GM23338 (cell line): ENCODE data around the gene PAX9. TPM values are rescaled to one million over a fixed set of nuclear protein-coding genes. Genes with fewer than 3 reads are reported as not detected.
A peak's percentile ranks its signal among the peaks of the same experiment; 100 is the strongest.

ENCODE experiments used
- ATAC-seq: fragments of 200-7000 bp; cut with Tn5 transposase; 3 replicates; pipeline ENCODE4 v1.9.1; 2020
- DNase-seq: peaks from one replicate; pipeline ENCODE4 v3.0.0-alpha.2; 2015; ENCODE audit warnings: low spot score
- H2AFZ ChIP-seq: fragments of 200-600 bp; sonication (generic); 2 replicates; pipeline ENCODE4 v1.8.0; 2016; ENCODE audit warnings: antibody characterized with exemption, mild to moderate bottlenecking, moderate library complexity
- H3F3A ChIP-seq: fragments of 200-600 bp; sonication (generic); replicated peaks from 2 replicates; pipeline ENCODE4 v1.8.0; 2017; ENCODE audit warnings: antibody characterized with exemption, mixed run types, low read depth
- H3K27ac ChIP-seq: fragments of 200-600 bp; sonication (generic); 2 replicates; pipeline ENCODE4 v1.6.1; 2016; ENCODE audit warnings: low read depth
- H3K27me3 ChIP-seq: fragments of 200-600 bp; sonication (generic); 2 replicates; pipeline ENCODE4 v1.8.0; 2016; ENCODE audit warnings: mild to moderate bottlenecking, mixed run types, moderate library complexity; ENCODE audit not compliant: insufficient read depth
- H3K36me3 ChIP-seq: fragments of 200-600 bp; sonication (generic); 2 replicates; pipeline ENCODE4 v1.8.0; 2016; ENCODE audit warnings: mild to moderate bottlenecking; ENCODE audit not compliant: insufficient read depth
- H3K4me1 ChIP-seq: fragments of 200-600 bp; sonication (generic); 2 replicates; pipeline ENCODE4 v1.8.0; 2016; ENCODE audit warnings: mild to moderate bottlenecking, moderate library complexity; ENCODE audit not compliant: insufficient read depth
- H3K4me2 ChIP-seq: fragments of 200-600 bp; sonication (generic); 2 replicates; pipeline ENCODE4 v1.7.1; 2017; ENCODE audit warnings: mixed run types
- H3K4me3 ChIP-seq: fragments of 200-600 bp; sonication (generic); 2 replicates; pipeline ENCODE4 v1.6.1; 2016; ENCODE audit warnings: mixed run types
- H3K79me2 ChIP-seq: fragments of 200-600 bp; sonication (generic); replicated peaks from 2 replicates; pipeline ENCODE4 v1.8.0; 2017; ENCODE audit warnings: mild to moderate bottlenecking; ENCODE audit not compliant: insufficient read depth
- H3K9me2 ChIP-seq: fragments of 200-600 bp; sonication (generic); 2 replicates; pipeline ENCODE4 v1.8.0; 2017; ENCODE audit not compliant: insufficient read depth
- H4K20me1 ChIP-seq: fragments of 200-600 bp; sonication (generic); replicated peaks from 2 replicates; pipeline ENCODE4 v1.8.0; 2017; ENCODE audit warnings: mild to moderate bottlenecking; ENCODE audit not compliant: insufficient read depth
- H3K27ac Mint-ChIP-seq: 2 replicates; pipeline ENCODE4 v1.8.0; 2020; ENCODE audit warnings: inconsistent platforms, mild to moderate bottlenecking, moderate library complexity, mixed read lengths
- H3K27me3 Mint-ChIP-seq: 3 replicates; pipeline ENCODE4 v1.8.0; 2022; ENCODE audit warnings: low read depth, mild to moderate bottlenecking, moderate library complexity, mixed read lengths, inconsistent platforms; ENCODE audit not compliant: insufficient read depth, poor library complexity
- H3K36me3 Mint-ChIP-seq: 3 replicates; pipeline ENCODE4 v1.8.0; 2021; ENCODE audit warnings: low read depth, mild to moderate bottlenecking, inconsistent platforms, moderate library complexity, mixed read lengths
- H3K4me1 Mint-ChIP-seq: 3 replicates; pipeline ENCODE4 v1.8.0; 2020; ENCODE audit warnings: mild to moderate bottlenecking, inconsistent platforms, mixed read lengths
- H3K4me3 Mint-ChIP-seq: 3 replicates; pipeline ENCODE4 v1.8.0; 2021; ENCODE audit warnings: moderate library complexity, mild to moderate bottlenecking, inconsistent platforms, mixed read lengths
- H3K9me3 Mint-ChIP-seq: 3 replicates; pipeline ENCODE4 v1.8.0; 2020; ENCODE audit warnings: moderate library complexity, mild to moderate bottlenecking, inconsistent platforms, mixed read lengths
- CREB1 ChIP-seq: fragments of 250-450 bp; sonication (Bioruptor Pico); IDR thresholded peaks from 2 replicates; pipeline ENCODE4 v1.5.0; 2020; ENCODE audit warnings: low read depth, mild to moderate bottlenecking, moderate library complexity
- CTCF ChIP-seq, 2 experiments: fragments of 200-600 bp in 1 of 2; sonication (generic) in 1 of 2; conservative IDR thresholded peaks; 2 replicates each; pipeline versions ENCODE4 v1.5.1 to v1.6.1; 2016 to 2017; ENCODE audit warnings: antibody characterized with exemption in 2 of 2, low read depth in 2 of 2, mild to moderate bottlenecking in 2 of 2, moderate library complexity in 1 of 2
- EZH2 ChIP-seq: fragments of 200-600 bp; sonication (generic); IDR thresholded peaks from one replicate; pipeline ENCODE4 v1.8.0; 2017; ENCODE audit warnings: antibody characterized with exemption, mild to moderate bottlenecking, low read depth; ENCODE audit not compliant: unreplicated experiment
- NANOG ChIP-seq: IDR thresholded peaks from 2 replicates; pipeline ENCODE4 v1.6.1; 2016; ENCODE audit warnings: antibody characterized with exemption, borderline replicate concordance
- STAT1 ChIP-seq: IDR thresholded peaks from one replicate; pipeline ENCODE4 v1.6.1; 2016; ENCODE audit warnings: antibody characterized with exemption; ENCODE audit not compliant: unreplicated experiment
- ZNF331 ChIP-seq: fragments of 250-450 bp; sonication (Bioruptor Pico); IDR thresholded peaks from 2 replicates; pipeline ENCODE4 v1.5.0; 2020; ENCODE audit warnings: low read depth, mild to moderate bottlenecking, moderate library complexity
- polyA plus RNA-seq: library from polyadenylated mRNA; unstranded; fragments of >200 nt; fragmentation: Nextera tagmentation; extraction: Ambion mirVana; gene quantifications from 2 replicates; pipeline ENCODE4 v1.2.1, GENCODE V29; 2016
- total RNA-seq: library from RNA; depleted of rRNA; stranded (reverse); fragments of >200 nt; shearing (Covaris generic); gene quantifications from 2 replicates; pipeline ENCODE4 v1.2.3, GENCODE V29; 2014

PAX9 gene
- total and polyA plus RNA-seq, 2 experiments from 2014 or later: 0.74 TPM; not detected in 1

DNA sequence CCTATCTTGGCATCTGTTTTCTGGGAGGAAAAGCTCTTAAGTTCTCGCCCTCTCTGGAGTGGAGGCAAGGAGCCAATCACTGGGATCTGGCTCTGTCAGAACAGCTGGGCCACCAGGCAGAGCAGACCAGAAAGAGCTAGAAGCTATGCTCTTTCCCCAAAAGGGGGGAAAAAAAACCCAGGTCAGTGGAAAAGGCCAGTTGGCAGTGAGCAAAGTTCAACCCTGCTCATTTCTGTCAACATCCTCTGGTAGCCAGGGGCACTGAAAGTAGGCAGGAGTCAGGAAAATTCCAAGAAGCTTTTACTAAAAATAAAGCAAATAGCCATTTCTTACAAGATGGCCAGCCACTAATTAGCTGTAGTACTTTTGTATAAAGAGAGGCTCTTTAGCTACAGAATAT, 36.6 kb upstream of the PAX9 start (continued):
- TF ChIP-seq CTCF (conservative IDR thresholded peaks at IDR 0.05; ENCODE audit: low read depth in 2 of 2): no peak
- TF ChIP-seq EZH2: no peak

- Histone ChIP-seq H3K27me3 (no peaks in the 10 kb centered on the region), H3K4me2 (no peak overlapping the region), H3K9me2 (no peaks in the 10 kb centered on the region), H3K36me3 (no peaks in the 10 kb centered on the region), H3K27ac (no peak overlapping the region), H2AFZ (peak overlapping the region; percentile 84; the same call in 1 of the 2 replicates), H3F3A (no peaks in the 10 kb centered on the region; the same call in 1 of the 2 replicates), H3K4me1 (no peaks in the 10 kb centered on the region), H4K20me1 (no peaks in the 10 kb centered on the region), H3K4me3 (no peak overlapping the region), H3K79me2 (no peaks in the 10 kb centered on the region)
- no peak overlapping the region for H3K4me3 Mint-ChIP-seq
- no peaks in the 10 kb centered on the region for H3K27me3 Mint-ChIP-seq
- ATAC-seq (peak; percentile 77), DNase-seq (no peak)
- H3K27ac Mint-ChIP-seq: no peak overlapping the region
- H3K4me1 Mint-ChIP-seq: peaks cover 7% of the 10 kb centered on the region; the same call in 2 of the 3 replicates
- H3K9me3 Mint-ChIP-seq: peaks cover 13% of the 10 kb centered on the region; the same call in 2 of the 3 replicates
- no peaks in the 10 kb centered on the region for H3K36me3 Mint-ChIP-seq
- TF ChIP-seq CREB1 (CRISPR knock-in tag) (no peak), ZNF331 (no peak), CTCF (conservative IDR thresholded peaks at IDR 0.05; ENCODE audit: low read depth in 2 of 2) (no peak)
Measured at GRCh38 chr14:36625436-36625835, 36.2 kb upstream of the PAX9 start.

- peaks cover 7% of the 10 kb centered on the region; the same call in 1 of the 3 replicates for H3K9me3 Mint-ChIP-seq
- TF ChIP-seq NANOG (no peak), CREB1 (CRISPR knock-in tag) (no peak), STAT1 (no peak)
Measured at GRCh38 chr14:36626151-36626550, 35.5 kb upstream of the PAX9 start.

More at GRCh38 chr14:36626151-36626550, 35.5 kb upstream of the PAX9 start:
- Mint-ChIP-seq H3K4me3 (no peak overlapping the region), H3K36me3 (no peaks in the 10 kb centered on the region), H3K4me1 (peaks cover 7% of the 10 kb centered on the region; the same call in 2 of the 3 replicates), H3K27ac (no peak overlapping the region), H3K27me3 (no peaks in the 10 kb centered on the region)
- H3K79me2 ChIP-seq: no peaks in the 10 kb centered on the region
- H3K27me3 ChIP-seq: no peaks in the 10 kb centered on the region
- H4K20me1 ChIP-seq: no peaks in the 10 kb centered on the region
- no peaks in the 10 kb centered on the region for H3K36me3 ChIP-seq
- ATAC-seq (no peak; the same call in 2 of the 3 replicates), DNase-seq (no peak)
- no peak overlapping the region for H3K27ac ChIP-seq
- H3K4me1 ChIP-seq: no peaks in the 10 kb centered on the region
- H2AFZ ChIP-seq: peak overlapping the region; percentile 84
- H3K4me2 ChIP-seq: no peak overlapping the region
- no peaks in the 10 kb centered on the region for H3K9me2 ChIP-seq
- H3K4me3 ChIP-seq: no peak overlapping the region
- no peaks in the 10 kb centered on the region; the same call in 1 of the 2 replicates for H3F3A ChIP-seq
